HEK293T (cell line): ENCODE measurements around the gene PHKB.

ENCODE experiments used
- BHLHE40 ChIP-seq: fragments of 450-650 bp; IDR thresholded peaks from 2 replicates; pipeline ENCODE4 v1.6.1; 2016; ENCODE audit warnings: mild to moderate bottlenecking, moderate library complexity, borderline replicate concordance
- ELF4 ChIP-seq: fragments of 450-650 bp; IDR thresholded peaks from 2 replicates; pipeline ENCODE4 v1.6.1; 2017; ENCODE audit warnings: antibody characterized with exemption
- FOXA1 ChIP-seq: fragments of 450-650 bp; IDR thresholded peaks from 2 replicates; pipeline ENCODE4 v1.6.1; 2016; ENCODE audit warnings: mild to moderate bottlenecking
- FOXK2 ChIP-seq: fragments of 450-650 bp; IDR thresholded peaks from 2 replicates; pipeline ENCODE4 v1.6.1; 2016; ENCODE audit warnings: mild to moderate bottlenecking
- FOXM1 ChIP-seq: fragments of 450-650 bp; IDR thresholded peaks from 2 replicates; pipeline ENCODE4 v1.6.1; 2017; ENCODE audit warnings: mild to moderate bottlenecking, borderline replicate concordance
- HDGF ChIP-seq: fragments of 450-650 bp; IDR thresholded peaks from 2 replicates; pipeline ENCODE4 v1.6.1; 2017; ENCODE audit warnings: antibody characterized with exemption, borderline replicate concordance
- L3MBTL2 ChIP-seq: fragments of 450-650 bp; conservative IDR thresholded peaks from 2 replicates; pipeline ENCODE4 v1.6.1; 2016; ENCODE audit warnings: mild to moderate bottlenecking
- LEF1 ChIP-seq: fragments of 450-650 bp; IDR thresholded peaks from 2 replicates; pipeline ENCODE4 v1.6.1; 2017; ENCODE audit warnings: mild to moderate bottlenecking, borderline replicate concordance
- NFRKB ChIP-seq: fragments of 450-650 bp; IDR thresholded peaks from 2 replicates; pipeline ENCODE4 v1.6.1; 2016; ENCODE audit warnings: mild to moderate bottlenecking, moderate library complexity
- SP1 ChIP-seq: fragments of 450-650 bp; IDR thresholded peaks from 2 replicates; pipeline ENCODE4 v1.6.1; 2017
- SUZ12 ChIP-seq: fragments of 450-650 bp; IDR thresholded peaks from 2 replicates; pipeline ENCODE4 v1.6.1; 2016; ENCODE audit warnings: mild to moderate bottlenecking
- TARDBP ChIP-seq: fragments of 450-650 bp; IDR thresholded peaks from 2 replicates; pipeline ENCODE4 v1.6.1; 2016
- ZNF384 ChIP-seq: fragments of 450-650 bp; IDR thresholded peaks from 2 replicates; pipeline ENCODE4 v1.6.1; 2016
- TF ChIP-seq, protein P1 (sequence below): fragments of 450-650 bp; IDR thresholded peaks from 2 replicates; pipeline ENCODE4 v1.6.1; 2016

DNA sequence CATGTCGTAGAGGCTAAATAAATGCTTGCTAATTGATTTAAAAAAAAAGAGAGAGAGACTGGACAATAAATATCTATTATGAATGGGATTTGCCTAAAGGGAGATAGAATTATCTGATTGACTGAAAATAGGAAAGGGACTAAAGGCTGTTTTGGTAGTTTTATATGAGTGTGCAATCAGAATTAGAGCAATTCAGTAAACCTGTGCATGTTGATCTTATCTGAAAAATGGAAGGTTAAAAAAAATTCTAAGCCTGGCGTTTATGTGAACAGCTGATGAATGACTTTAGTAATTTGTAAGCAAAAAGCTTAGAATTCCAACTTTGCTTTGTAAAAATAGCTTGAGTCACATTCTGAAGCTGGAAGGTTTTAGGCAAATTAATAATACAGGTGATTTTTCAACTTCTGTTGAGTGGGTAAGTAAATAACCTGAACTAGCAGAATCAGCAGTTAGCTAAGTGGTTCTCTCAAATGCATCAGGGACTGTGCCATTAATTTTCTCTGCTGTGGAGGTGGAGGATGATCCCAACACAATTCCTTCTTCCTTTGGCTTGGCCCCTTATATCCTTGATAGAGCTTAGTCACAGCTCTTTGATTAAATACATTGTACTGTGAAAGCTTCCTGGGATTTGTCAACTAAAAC lies 254.4 kb downstream of the PHKB start:
- no peak for TF ChIP-seq SUZ12
- TF ChIP-seq, protein P1, sequence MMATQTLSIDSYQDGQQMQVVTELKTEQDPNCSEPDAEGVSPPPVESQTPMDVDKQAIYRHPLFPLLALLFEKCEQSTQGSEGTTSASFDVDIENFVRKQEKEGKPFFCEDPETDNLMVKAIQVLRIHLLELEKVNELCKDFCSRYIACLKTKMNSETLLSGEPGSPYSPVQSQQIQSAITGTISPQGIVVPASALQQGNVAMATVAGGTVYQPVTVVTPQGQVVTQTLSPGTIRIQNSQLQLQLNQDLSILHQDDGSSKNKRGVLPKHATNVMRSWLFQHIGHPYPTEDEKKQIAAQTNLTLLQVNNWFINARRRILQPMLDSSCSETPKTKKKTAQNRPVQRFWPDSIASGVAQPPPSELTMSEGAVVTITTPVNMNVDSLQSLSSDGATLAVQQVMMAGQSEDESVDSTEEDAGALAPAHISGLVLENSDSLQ, result no peak
- TF ChIP-seq L3MBTL2, result no peak
- TF ChIP-seq HDGF, result no peak
- TF ChIP-seq FOXK2, result no peak
- TF ChIP-seq SP1, result no peak
- TF ChIP-seq BHLHE40, result no peak
- no peak for TF ChIP-seq FOXA1
- TF ChIP-seq LEF1, result no peak
- TF ChIP-seq ELF4, result no peak
- TF ChIP-seq TARDBP, result no peak
- no peak for TF ChIP-seq ZNF384
- TF ChIP-seq NFRKB, result no peak
- TF ChIP-seq FOXM1, result no peak
